Stomach (tissue), 4 donors: ENCODE results near the gene RSL1D1.

Experiments
- EP300 ChIP-seq: sonication (generic); formaldehyde crosslinking; IDR thresholded peaks from one replicate; pipeline ENCODE4 v1.6.1; 2017; ENCODE audit warnings: antibody characterized with exemption
- POLR2A ChIP-seq, 4 donors: fragments of 450-650 bp; IDR thresholded peaks; one replicate each; pipeline ENCODE4 v1.6.1; 2016; ENCODE audit warnings: antibody characterized with exemption in 4 of 4, control low read depth in 2 of 4, mild to moderate bottlenecking in 1 of 4, moderate library complexity in 1 of 4
- POLR2AphosphoS5 ChIP-seq, 3 donors: sonication (generic); formaldehyde crosslinking; IDR thresholded peaks; one replicate each; pipeline ENCODE4 v1.6.1; 2016; ENCODE audit warnings: antibody characterized with exemption in 3 of 3
- TF ChIP-seq, protein P1 (sequence below), 7 experiments: fragments of 450-650 bp in 4 of 7; fragments of 200-600 bp in 3 of 7; sonication (generic) in 3 of 7; IDR thresholded peaks; one replicate each; pipeline ENCODE4 v1.5.1; 2016 to 2019; ENCODE audit warnings: antibody characterized with exemption in 7 of 7, control low read depth in 2 of 7, mild to moderate bottlenecking in 1 of 7

DNA sequence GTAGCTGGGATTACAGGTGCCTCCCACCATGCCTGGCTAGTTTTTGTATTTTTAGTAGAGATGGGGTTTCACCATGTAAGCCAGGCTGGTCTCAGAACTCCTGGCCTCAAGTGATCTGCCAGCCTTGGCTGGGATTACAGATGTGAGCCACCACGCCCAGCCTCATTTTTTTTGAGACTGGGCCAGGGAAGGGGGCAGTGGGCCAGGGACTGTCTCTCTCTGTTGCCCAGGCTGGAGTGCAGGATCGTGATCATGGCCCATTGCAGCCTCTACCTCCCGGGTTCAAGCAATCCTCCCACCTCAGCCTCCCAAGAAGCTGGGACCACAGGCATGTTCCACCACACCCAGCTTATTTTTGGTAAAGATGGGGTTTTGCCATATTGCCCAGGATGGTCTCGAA lies 16.0 kb downstream of the RSL1D1 start:
- TF ChIP-seq EP300: no peak
- TF ChIP-seq, protein P1, sequence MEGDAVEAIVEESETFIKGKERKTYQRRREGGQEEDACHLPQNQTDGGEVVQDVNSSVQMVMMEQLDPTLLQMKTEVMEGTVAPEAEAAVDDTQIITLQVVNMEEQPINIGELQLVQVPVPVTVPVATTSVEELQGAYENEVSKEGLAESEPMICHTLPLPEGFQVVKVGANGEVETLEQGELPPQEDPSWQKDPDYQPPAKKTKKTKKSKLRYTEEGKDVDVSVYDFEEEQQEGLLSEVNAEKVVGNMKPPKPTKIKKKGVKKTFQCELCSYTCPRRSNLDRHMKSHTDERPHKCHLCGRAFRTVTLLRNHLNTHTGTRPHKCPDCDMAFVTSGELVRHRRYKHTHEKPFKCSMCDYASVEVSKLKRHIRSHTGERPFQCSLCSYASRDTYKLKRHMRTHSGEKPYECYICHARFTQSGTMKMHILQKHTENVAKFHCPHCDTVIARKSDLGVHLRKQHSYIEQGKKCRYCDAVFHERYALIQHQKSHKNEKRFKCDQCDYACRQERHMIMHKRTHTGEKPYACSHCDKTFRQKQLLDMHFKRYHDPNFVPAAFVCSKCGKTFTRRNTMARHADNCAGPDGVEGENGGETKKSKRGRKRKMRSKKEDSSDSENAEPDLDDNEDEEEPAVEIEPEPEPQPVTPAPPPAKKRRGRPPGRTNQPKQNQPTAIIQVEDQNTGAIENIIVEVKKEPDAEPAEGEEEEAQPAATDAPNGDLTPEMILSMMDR (IDR thresholded peaks at IDR 0.05): no peak
- no peak for TF ChIP-seq POLR2A (IDR thresholded peaks at IDR 0.05)
- no peak for TF ChIP-seq POLR2AphosphoS5 (IDR thresholded peaks at IDR 0.05)
